Measurements from ENCODE around the gene PDZD8. TPM values are rescaled to one million over a fixed set of nuclear protein-coding genes. Genes with fewer than 3 reads are reported as not detected.

Gene PDZD8
- total and polyA plus RNA-seq, 2 experiments from 2014 or later: 14.4 to 20.1 TPM

DNA sequence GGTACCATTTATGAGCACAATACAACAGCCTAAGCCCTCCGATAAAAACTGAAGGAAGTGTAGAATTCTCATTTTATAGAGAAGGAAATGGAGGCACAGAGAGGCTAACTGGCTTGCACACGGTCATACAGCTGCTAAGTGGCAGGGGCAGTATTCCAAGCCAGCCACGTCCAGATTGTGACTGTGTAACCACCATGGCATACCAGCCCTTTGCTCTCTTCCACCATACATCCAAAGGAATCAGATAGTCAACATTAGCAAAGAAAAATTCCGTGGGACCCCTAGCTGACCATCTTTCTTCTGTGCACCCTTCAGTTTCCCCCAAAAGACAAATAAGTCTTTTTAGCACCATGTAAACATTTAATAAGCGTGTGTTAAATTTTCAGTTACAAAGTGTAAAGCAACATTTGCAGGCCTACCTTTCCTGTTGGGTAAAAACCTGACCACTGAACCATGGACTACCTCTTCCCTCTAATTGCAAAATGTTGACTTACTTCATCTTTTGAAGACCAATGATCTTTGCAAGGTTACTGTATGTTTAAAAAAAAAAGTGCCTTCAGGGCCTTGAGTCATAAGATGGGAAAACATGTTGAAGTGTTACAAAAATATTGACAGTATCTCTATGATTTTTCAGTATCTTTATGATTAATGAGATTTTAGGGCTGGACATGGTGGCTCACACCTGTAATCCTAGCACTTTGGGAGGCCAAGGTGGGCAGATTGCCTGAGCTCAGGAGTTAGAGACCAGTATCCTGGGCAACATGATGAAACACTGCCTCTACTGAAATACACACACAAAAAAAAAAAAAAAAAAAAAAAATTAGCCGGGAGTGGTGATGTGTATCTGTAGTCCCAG, 24.3 kb upstream of the PDZD8 start:
- H3K36me3 ChIP-seq (ENCODE audit: low read depth): no peaks in the 10 kb centered on the region
- DNase-seq: no peak
- TF ChIP-seq EZH2 (IDR thresholded peaks at IDR 0.05; ENCODE audit: insufficient read depth, poor library complexity, severe bottlenecking) (no peak), EZH2phosphoT487 (IDR thresholded peaks at IDR 0.05; ENCODE audit: insufficient read depth, low read depth) (no peak)

DNA sequence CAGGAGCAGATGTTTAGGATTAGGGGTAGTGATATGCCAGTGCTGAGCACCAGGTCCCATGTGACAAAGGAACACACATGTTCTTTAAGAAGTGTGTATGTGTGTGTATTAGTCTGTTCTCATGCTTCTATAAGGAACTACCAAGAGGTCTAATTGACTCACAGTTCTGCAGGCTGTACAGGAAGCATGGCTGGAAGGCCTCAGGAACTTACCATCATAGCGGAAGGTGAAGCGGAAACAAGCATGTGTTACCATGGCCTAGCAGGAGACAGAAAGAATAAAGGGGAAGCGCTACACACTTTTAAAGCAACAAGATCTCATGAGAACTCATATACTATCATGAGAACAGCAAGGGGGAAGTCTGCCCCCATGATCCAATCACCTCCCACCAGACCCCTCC, 22.8 kb upstream of the PDZD8 start:
- no peak overlapping the region for H3K27ac ChIP-seq
- H3K27me3 ChIP-seq (replicated peaks; ENCODE audit: insufficient read depth): no peaks in the 10 kb centered on the region
- no peak overlapping the region for H3K4me2 ChIP-seq (ENCODE audit: unreplicated experiment)
- H3F3A ChIP-seq (ENCODE audit: insufficient read depth): no peaks in the 10 kb centered on the region
- WGBS, 2 experiments (ENCODE audit: low coverage in 1 of 2, low lambda C conversion rate in 2 of 2, missing lambda C conversion rate in 2 of 2): 97 to 100% methylated on average over 3 of the region's 3 CpGs
- TF ChIP-seq EZH2 (IDR thresholded peaks at IDR 0.05; ENCODE audit: insufficient read depth, poor library complexity, severe bottlenecking) (no peak), EZH2phosphoT487 (IDR thresholded peaks at IDR 0.05; ENCODE audit: insufficient read depth, low read depth) (no peak)
- DNase-seq: no peak
- H4K20me1 ChIP-seq (ENCODE audit: insufficient read depth): no peaks in the 10 kb centered on the region
- no peak overlapping the region for H3K4me3 ChIP-seq
- no peaks in the 10 kb centered on the region; the same call in 1 of the 2 replicates for H3K4me1 ChIP-seq (ENCODE audit: insufficient read depth)
- in situ Hi-C loops (cut with MboI): no loop called here
- no peaks in the 10 kb centered on the region for H3K36me3 ChIP-seq (ENCODE audit: low read depth)
- no peaks in the 10 kb centered on the region for H3K9me3 ChIP-seq (ENCODE audit: low read depth)
- H2AFZ ChIP-seq: no peak overlapping the region
- H3K9me2 ChIP-seq (ENCODE audit: insufficient read depth): no peaks in the 10 kb centered on the region
- H3K79me2 ChIP-seq (ENCODE audit: insufficient read depth): no peaks in the 10 kb centered on the region
- H3K9ac ChIP-seq: no peak overlapping the region

More for the DNA sequence above, 24.3 kb upstream of the PDZD8 start:
- no peak overlapping the region for H2AFZ ChIP-seq
- WGBS, 2 experiments (ENCODE audit: low coverage in 1 of 2, low lambda C conversion rate in 2 of 2, missing lambda C conversion rate in 2 of 2): 74 to 79% methylated on average over 6 of the region's 6 CpGs
- no peak overlapping the region for H3K4me3 ChIP-seq
- in situ Hi-C loops (cut with MboI): no loop called here
- H3K9me2 ChIP-seq (ENCODE audit: insufficient read depth): no peaks in the 10 kb centered on the region
- no peaks in the 10 kb centered on the region for H3K9me3 ChIP-seq (ENCODE audit: low read depth)
- no peak overlapping the region for H3K27ac ChIP-seq
- H3F3A ChIP-seq (ENCODE audit: insufficient read depth): no peaks in the 10 kb centered on the region
- H3K4me1 ChIP-seq (ENCODE audit: insufficient read depth): no peaks in the 10 kb centered on the region; the same call in 1 of the 2 replicates
- H3K27me3 ChIP-seq (replicated peaks; ENCODE audit: insufficient read depth): no peaks in the 10 kb centered on the region
- H3K4me2 ChIP-seq (ENCODE audit: unreplicated experiment): no peak overlapping the region
- H4K20me1 ChIP-seq (ENCODE audit: insufficient read depth): no peaks in the 10 kb centered on the region
- no peaks in the 10 kb centered on the region for H3K79me2 ChIP-seq (ENCODE audit: insufficient read depth)
- no peak overlapping the region for H3K9ac ChIP-seq

DNA sequence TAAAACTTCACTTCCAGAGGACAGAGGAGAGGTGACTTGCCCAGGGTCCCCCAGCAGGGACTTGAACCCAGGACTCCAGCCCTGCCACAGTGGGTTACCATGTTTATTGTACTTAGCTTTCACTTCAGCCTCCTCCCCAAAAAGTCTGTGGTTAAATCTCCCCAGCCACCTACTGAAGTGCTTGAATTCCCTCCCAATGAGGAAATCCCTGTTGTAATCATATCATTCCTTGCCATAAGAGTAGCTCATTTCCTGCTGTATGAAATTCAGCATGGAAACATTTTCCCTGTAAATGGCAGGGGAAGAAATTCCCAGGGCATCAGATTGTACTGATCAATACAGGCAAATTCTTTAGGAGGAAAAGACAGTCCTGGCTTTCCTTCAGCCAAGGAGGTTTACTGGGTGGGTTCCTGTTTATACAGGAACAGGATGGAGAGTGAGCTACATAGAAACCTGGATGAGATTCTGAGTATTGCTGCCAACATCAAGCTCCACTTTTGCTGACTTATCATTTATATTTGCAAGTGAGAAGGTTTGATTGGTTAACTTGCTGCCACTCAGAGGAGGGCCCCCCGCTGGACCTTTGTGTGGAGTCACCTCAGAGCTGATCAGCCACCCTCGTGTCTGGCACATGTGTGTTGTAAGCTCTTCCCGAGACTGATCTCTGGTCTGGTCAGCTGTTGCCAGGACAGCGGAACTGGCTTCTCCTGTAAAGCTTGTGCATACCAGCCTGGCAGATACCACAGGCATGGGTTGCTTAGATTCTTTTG, 16.4 kb upstream of the PDZD8 start:
- Histone ChIP-seq H3K27me3 (replicated peaks; ENCODE audit: insufficient read depth) (peaks cover 16% of the 10 kb centered on the region), H3K27ac (peak overlapping the region; percentile 50), H3K9me3 (ENCODE audit: low read depth) (no peaks in the 10 kb centered on the region), H3K79me2 (ENCODE audit: insufficient read depth) (no peaks in the 10 kb centered on the region), H3K4me1 (ENCODE audit: insufficient read depth) (peaks cover 12% of the 10 kb centered on the region), H3K9me2 (ENCODE audit: insufficient read depth) (no peaks in the 10 kb centered on the region), H3F3A (ENCODE audit: insufficient read depth) (peaks cover 9% of the 10 kb centered on the region), H3K4me2 (ENCODE audit: unreplicated experiment) (peak overlapping the region; percentile 49), H3K36me3 (ENCODE audit: low read depth) (no peaks in the 10 kb centered on the region), H3K9ac (peak overlapping the region; percentile 39; the same call in 1 of the 2 replicates), H3K4me3 (no peak overlapping the region), H2AFZ (peak overlapping the region; percentile 72), H4K20me1 (ENCODE audit: insufficient read depth) (no peaks in the 10 kb centered on the region)
- peak; percentile 76 for DNase-seq
- in situ Hi-C loops (cut with MboI): no loop called here
- WGBS, 2 experiments (ENCODE audit: low coverage in 1 of 2, low lambda C conversion rate in 2 of 2, missing lambda C conversion rate in 2 of 2): 42 to 46% methylated on average over 4 of the region's 4 CpGs
- TF ChIP-seq EZH2phosphoT487 (IDR thresholded peaks at IDR 0.05; ENCODE audit: insufficient read depth, low read depth) (no peak), EZH2 (IDR thresholded peaks at IDR 0.05; ENCODE audit: insufficient read depth, poor library complexity, severe bottlenecking) (no peak)

DNA sequence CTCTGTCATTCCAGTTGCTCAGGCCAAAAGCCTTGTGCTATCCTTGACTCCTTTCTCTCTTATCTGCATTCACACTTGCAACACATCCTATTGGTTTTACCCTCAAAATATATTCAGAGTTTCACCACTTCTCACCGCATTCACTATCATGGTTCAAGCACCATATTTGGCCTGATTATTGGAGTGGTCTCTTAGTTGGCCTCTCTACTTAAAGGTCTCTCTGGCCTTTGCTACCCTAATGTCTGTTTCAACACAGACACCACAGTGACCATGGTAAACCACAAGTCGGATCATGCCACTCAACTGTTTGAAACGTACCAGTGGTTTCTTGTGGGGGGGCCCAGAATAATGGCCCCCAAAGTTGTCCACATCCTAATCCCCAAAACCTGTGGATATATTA, 15.2 kb upstream of the PDZD8 start:
- Histone ChIP-seq H3K9ac (no peak overlapping the region), H3F3A (ENCODE audit: insufficient read depth) (peaks cover 9% of the 10 kb centered on the region), H4K20me1 (ENCODE audit: insufficient read depth) (no peaks in the 10 kb centered on the region), H3K4me3 (no peak overlapping the region), H3K9me3 (ENCODE audit: low read depth) (no peaks in the 10 kb centered on the region), H3K4me2 (ENCODE audit: unreplicated experiment) (no peak overlapping the region), H3K36me3 (ENCODE audit: low read depth) (no peaks in the 10 kb centered on the region), H2AFZ (no peak overlapping the region), H3K27me3 (replicated peaks; ENCODE audit: insufficient read depth) (peaks cover 16% of the 10 kb centered on the region), H3K27ac (no peak overlapping the region), H3K4me1 (ENCODE audit: insufficient read depth) (peaks cover 12% of the 10 kb centered on the region), H3K9me2 (ENCODE audit: insufficient read depth) (no peaks in the 10 kb centered on the region), H3K79me2 (ENCODE audit: insufficient read depth) (no peaks in the 10 kb centered on the region)
- no peak for TF ChIP-seq EZH2phosphoT487 (IDR thresholded peaks at IDR 0.05; ENCODE audit: insufficient read depth, low read depth)
- no peak for TF ChIP-seq EZH2 (IDR thresholded peaks at IDR 0.05; ENCODE audit: insufficient read depth, poor library complexity, severe bottlenecking)
- no peak for DNase-seq
- in situ Hi-C loops (cut with MboI): no loop called here
- 81 to 82% methylated on average over 3 of the region's 3 CpGs for WGBS, 2 experiments (ENCODE audit: low coverage in 1 of 2, low lambda C conversion rate in 2 of 2, missing lambda C conversion rate in 2 of 2)

Measured in GM23248 (cell line).